SK-N-SH (cell line): ENCODE results near the gene BRMS1. TPM values are rescaled to one million over a fixed set of nuclear protein-coding genes. Genes with fewer than 3 reads are reported as not detected.
A peak's percentile ranks its signal among the peaks of the same experiment; 100 is the strongest.

ENCODE experiments used
- CTCF ChIA-PET: fragments of 300-600, 350-600 bp; formaldehyde crosslinking; extraction: SDS; loops from one replicate; lab custom pipeline; 2021; lab: Yijun Ruan, JAX
- POLR2A ChIA-PET: fragments of 350-600 bp; sonication (Branson Sonifier 250); formaldehyde crosslinking; extraction: SDS; loops from one replicate; lab custom pipeline; 2020; ENCODE audit warnings: antibody characterized with exemption, inconsistent platforms; lab: Yijun Ruan, JAX
- DNase-seq: peaks from one replicate; pipeline ENCODE4 v3.0.0; 2012
- H2AFZ ChIP-seq: fragments of 200-600 bp; sonication (generic); 2 replicates; pipeline ENCODE4 v1.8.1; 2016; ENCODE audit warnings: antibody characterized with exemption, mild to moderate bottlenecking, low read depth
- H3F3A ChIP-seq: fragments of 200-600 bp; sonication (generic); replicated peaks from 2 replicates; pipeline ENCODE3; 2016; ENCODE audit warnings: antibody characterized with exemption, mild to moderate bottlenecking; ENCODE audit not compliant: insufficient read depth
- H3K27ac ChIP-seq, 2 experiments: fragments of 200-500 bp in 1 of 2; fragments of 200-600 bp in 1 of 2; sonication (Bioruptor generic) in 1 of 2; sonication (generic), shearing (Covaris generic) in 1 of 2; 2 replicates each; pipeline versions ENCODE4 v1.5.1 to v1.6.1; 2014 to 2016; ENCODE audit warnings: low read depth in 2 of 2, inconsistent platforms in 1 of 2, low read length in 1 of 2, mild to moderate bottlenecking in 1 of 2, mixed read lengths in 1 of 2
- H3K27me3 ChIP-seq: fragments of 200-600 bp; sonication (generic), shearing (Covaris generic); 2 replicates; pipeline ENCODE4 v1.6.1; 2016; ENCODE audit warnings: mixed run types; ENCODE audit not compliant: insufficient read depth
- H3K36me3 ChIP-seq, 2 experiments: fragments of 200-500 bp in 1 of 2; fragments of 200-600 bp in 1 of 2; sonication (Bioruptor generic) in 1 of 2; sonication (generic) in 1 of 2; replicated peaks in 1 of 2; 2 replicates each; pipeline versions ENCODE3 to v1.5.1; 2014 to 2016; ENCODE audit warnings: low read length in 1 of 2, mild to moderate bottlenecking in 1 of 2; ENCODE audit not compliant: insufficient read depth in 2 of 2, control insufficient read depth in 1 of 2
- H3K4me1 ChIP-seq, 2 experiments: fragments of 200-500 bp in 1 of 2; fragments of 200-600 bp in 1 of 2; sonication (Bioruptor generic) in 1 of 2; sonication (generic), shearing (Covaris generic) in 1 of 2; 2 replicates each; pipeline versions ENCODE4 v1.5.1 to v1.6.1; 2014 to 2016; ENCODE audit warnings: low read depth in 1 of 2, low read length in 1 of 2, mixed run types in 1 of 2; ENCODE audit not compliant: insufficient read depth in 2 of 2, control insufficient read depth in 1 of 2
- H3K4me2 ChIP-seq: fragments of 200-600 bp; sonication (generic), shearing (Covaris generic); 2 replicates; pipeline ENCODE4 v1.6.1; 2017; ENCODE audit warnings: mixed run types
- H3K4me3 ChIP-seq, 2 experiments: fragments of 200-500 bp in 1 of 2; fragments of 200-600 bp in 1 of 2; sonication (Bioruptor generic) in 1 of 2; sonication (generic), shearing (Covaris generic) in 1 of 2; 2 replicates each; pipeline versions ENCODE4 v1.5.1 to v1.8.1; 2014 to 2016; ENCODE audit warnings: low read depth in 2 of 2, inconsistent platforms in 1 of 2, low read length in 1 of 2, mild to moderate bottlenecking in 1 of 2, mixed read lengths in 1 of 2, moderate library complexity in 1 of 2
- H3K79me2 ChIP-seq: fragments of 200-600 bp; sonication (generic); 2 replicates; pipeline ENCODE4 v1.8.1; 2017; ENCODE audit warnings: mild to moderate bottlenecking; ENCODE audit not compliant: insufficient read depth
- H3K9ac ChIP-seq: fragments of 200-600 bp; sonication (generic); 2 replicates; pipeline ENCODE4 v1.6.1; 2017; ENCODE audit warnings: mixed run types
- H3K9me2 ChIP-seq: fragments of 200-600 bp; sonication (generic); 2 replicates; pipeline ENCODE4 v1.6.1; 2017; ENCODE audit warnings: mixed run types
- H3K9me3 ChIP-seq: fragments of 200-600 bp; sonication (generic); 2 replicates; pipeline ENCODE4 v1.6.1; 2017; ENCODE audit warnings: mixed run types, mild to moderate bottlenecking, moderate library complexity
- H4K20me1 ChIP-seq: fragments of 200-600 bp; sonication (generic); 2 replicates; pipeline ENCODE4 v1.6.1; 2017; ENCODE audit warnings: mild to moderate bottlenecking, mixed run types; ENCODE audit not compliant: insufficient read depth
- CTCF ChIP-seq: fragments of 200-600 bp; sonication (generic); IDR thresholded peaks from 2 replicates; pipeline ENCODE4 v1.6.1; 2017; ENCODE audit warnings: antibody characterized with exemption, mild to moderate bottlenecking, moderate library complexity
- EP300 ChIP-seq, 2 experiments: IDR thresholded peaks; 2 replicates each; pipeline versions ENCODE4 v1.4.0 to v1.6.1; 2012; ENCODE audit warnings: borderline replicate concordance in 1 of 2, low read depth in 1 of 2, low read length in 1 of 2
- FOSL2 ChIP-seq: IDR thresholded peaks from 2 replicates; pipeline ENCODE4 v1.4.0; 2012; ENCODE audit warnings: low read depth, mild to moderate bottlenecking, moderate library complexity, borderline replicate concordance
- GABPA ChIP-seq: IDR thresholded peaks from 2 replicates; pipeline ENCODE4 v1.4.0; 2012; ENCODE audit warnings: low read depth, mild to moderate bottlenecking
- GATA2 ChIP-seq: sonication (generic); formaldehyde crosslinking; IDR thresholded peaks from 2 replicates; pipeline ENCODE4 v1.5.0; 2020; ENCODE audit warnings: mild to moderate bottlenecking, missing genetic modification reagents
- IRF3 ChIP-seq: fragments of 150-350 bp; IDR thresholded peaks from 2 replicates; pipeline ENCODE4 v1.6.1; 2016; ENCODE audit warnings: mild to moderate bottlenecking, low read depth, low read length
- JUND ChIP-seq: IDR thresholded peaks from 2 replicates; pipeline ENCODE4 v1.4.0; 2012
- MXI1 ChIP-seq: IDR thresholded peaks from 2 replicates; pipeline ENCODE4 v1.6.1; 2012; ENCODE audit warnings: mild to moderate bottlenecking, low read depth, low read length, improper control_type of control experiment
- NRF1 ChIP-seq: IDR thresholded peaks from 2 replicates; pipeline ENCODE4 v1.6.1; 2012; ENCODE audit warnings: low read depth, mild to moderate bottlenecking, low read length
- PBX3 ChIP-seq: IDR thresholded peaks from 2 replicates; pipeline ENCODE4; 2012
- POLR2AphosphoS5 ChIP-seq: IDR thresholded peaks from 2 replicates; pipeline ENCODE4 v1.6.1; 2012; ENCODE audit warnings: low read depth, low read length
- RAD21 ChIP-seq: IDR thresholded peaks from 2 replicates; pipeline ENCODE4 v1.6.1; 2012; ENCODE audit warnings: mild to moderate bottlenecking, low read length
- REST ChIP-seq: IDR thresholded peaks from 2 replicates; pipeline ENCODE4 v1.6.1; 2012; ENCODE audit warnings: mild to moderate bottlenecking, low read depth, low read length, moderate library complexity
- RFX5 ChIP-seq: IDR thresholded peaks from 2 replicates; pipeline ENCODE4 v1.6.1; 2012; ENCODE audit warnings: mild to moderate bottlenecking, improper control_type of control experiment, low read length
- RXRA ChIP-seq: IDR thresholded peaks from 2 replicates; pipeline ENCODE4 v1.4.0; 2012; ENCODE audit warnings: low read depth, mild to moderate bottlenecking, borderline replicate concordance
- TAF1 ChIP-seq: IDR thresholded peaks from 2 replicates; pipeline ENCODE4 v1.6.1; 2012; ENCODE audit warnings: low read depth, mild to moderate bottlenecking, low read length, moderate library complexity, borderline replicate concordance
- WGBS: methylation state at CpG from one replicate; pipeline ENCODE4 v1.1.6; 2017; ENCODE audit warnings: low lambda C conversion rate; 5-methylcytosine and 5-hydroxymethylcytosine counted together
- polyA plus RNA-seq, 3 experiments: library from polyadenylated mRNA; depleted of rRNA; stranded (reverse); fragments of >200 nt; gene quantifications; 2 replicates each; pipeline ENCODE4 v1.2.3, GENCODE V29; 2012

Gene BRMS1
- polyA plus RNA-seq, 1 of the 3 experiments (the other 2 are of a cell fraction), result 70.0 TPM

GRCh38 chr11:66349084-66349386, 4.1 kb upstream of the BRMS1 start:
- no peak for TF ChIP-seq EP300 (IDR thresholded peaks at IDR 0.05; ENCODE audit: borderline replicate concordance in 1 of 2, low read depth in 1 of 2, low read length in 1 of 2)
- no peak for TF ChIP-seq MXI1
- no peak for TF ChIP-seq NRF1
- peaks cover 0 to 1% of the 10 kb centered on the region in 2 experiments for H3K36me3 ChIP-seq
- H3K27me3 ChIP-seq, result no peaks in the 10 kb centered on the region
- DNase-seq, result peak; percentile 1
- no peak overlapping the region for H3K4me2 ChIP-seq
- no peak overlapping the region for H3K27ac ChIP-seq
- H4K20me1 ChIP-seq, result no peaks in the 10 kb centered on the region
- H3K9ac ChIP-seq, result no peak overlapping the region
- H2AFZ ChIP-seq, result no peak overlapping the region
- peaks cover 19% of the 10 kb centered on the region for H3F3A ChIP-seq
- H3K9me2 ChIP-seq, result no peaks in the 10 kb centered on the region
- ChIA-PET POLR2A (interaction anchor here (0.9 kb wide), 1 partner anchor 13 kb away, joined by 3 read pairs; no protein-coding TSS in a partner anchor), CTCF (interaction anchor here (2.8 to 6.6 kb wide), 2 partner anchors 15 to 36 kb away, joined by 11 to 62 read pairs; no protein-coding TSS in a partner anchor)
- WGBS, result 86% methylated on average over 2 of the region's 2 CpGs
- peaks cover 20 to 31% of the 10 kb centered on the region in 2 experiments; a peak in 3 of 4 replicates for H3K4me1 ChIP-seq
- H3K79me2 ChIP-seq, result peaks cover 8% of the 10 kb centered on the region
- no peaks in the 10 kb centered on the region for H3K9me3 ChIP-seq
- H3K4me3 ChIP-seq, result no peak overlapping the region

GRCh38 chr11:66347425-66348276, 2.7 kb upstream of the BRMS1 start, which contains the start of gene B4GAT1:
Gene B4GAT1 (minus strand): TSS chr11:66347629. CDS start chr11:66347545, 84 bp downstream.
- H3K9me2 ChIP-seq, result no peaks in the 10 kb centered on the region
- POLR2A ChIA-PET, result interaction anchor here (0.6 to 3.8 kb wide), 4 partner anchors 15 to 95 kb away, joined by 3 to 19 read pairs (median 4); no protein-coding TSS in a partner anchor
- H3K9me3 ChIP-seq, result no peaks in the 10 kb centered on the region
- H3K4me2 ChIP-seq, result peak within 1 kb of the TSS; percentile 96
- H3K27me3 ChIP-seq, result no peaks in the 10 kb centered on the region
- peak within 1 kb of the TSS; percentile 57 to 94 for H3K27ac ChIP-seq
- H3K79me2 ChIP-seq, result peaks cover 21% of the 10 kb centered on the region
- DNase-seq, result peak; percentile 93
- WGBS, result 2% methylated on average over 32 of the region's 101 CpGs
- H3K4me1 ChIP-seq, result peaks cover 24 to 37% of the 10 kb centered on the region in 2 experiments; a peak in 3 of 4 replicates
- peak within 1 kb of the TSS; percentile 79 for H2AFZ ChIP-seq
- no peaks in the 10 kb centered on the region for H4K20me1 ChIP-seq
- H3K4me3 ChIP-seq, result peak within 1 kb of the TSS; percentile 65 to 80
- H3K36me3 ChIP-seq, result peaks cover 0 to 8% of the 10 kb centered on the region in 2 experiments
- H3F3A ChIP-seq, result peaks cover 19% of the 10 kb centered on the region
- CTCF ChIA-PET, result interaction anchor here (1.0 to 6.6 kb wide), 8 partner anchors 10 to 61 kb away, joined by 3 to 62 read pairs (median 9); partner anchors contain the start of gene RIN1
- peak within 1 kb of the TSS; percentile 83 for H3K9ac ChIP-seq
- TF ChIP-seq FOSL2 (peak; percentile 74; the same call in 1 of the 2 replicates), RXRA (no peak), RFX5 (no peak), CTCF (no peak), IRF3 (no peak), REST (peak; percentile 29; the same call in 1 of the 2 replicates), GABPA (peak; percentile 16; the same call in 1 of the 2 replicates), TAF1 (no peak), MXI1 (peak; percentile 50; the same call in 1 of the 2 replicates), GATA2 (CRISPR knock-in tag) (peak; percentile 51; the same call in 1 of the 2 replicates), PBX3 (no peak), NRF1 (no peak), POLR2AphosphoS5 (peak; percentile 30; the same call in 1 of the 2 replicates), JUND (no peak), RAD21 (no peak)
